Retina (tissue), 1 donor: ENCODE results near the gene FGD6.
"Not testable (repeated sequence)": the region's sequence is repeated elsewhere in the genome, so short reads cannot be mapped to it uniquely, and the experiment has no call there.

Experiments used
- DNase-seq: peaks from one replicate; pipeline ENCODE4 v3.0.0-alpha.2; 2016

The FGD6 gene

GRCh38 chr12:95217377-95218149 is at the start of gene FGD6, which contains the start of gene VEZT:
Gene FGD6 (minus strand): TSS chr12:95217467. CDS start chr12:95217240, 227 bp downstream.
Gene VEZT (plus strand): TSS chr12:95217807. CDS start chr12:95217851, 44 bp downstream.
- DNase-seq, result peak; percentile 99

GRCh38 chr12:95266254-95266653 is 49.0 kb upstream of the FGD6 start:
- no peak for DNase-seq

GRCh38 chr12:95265765-95266164 is 48.5 kb upstream of the FGD6 start:
- DNase-seq, result no peak

GRCh38 chr12:95262808-95263207 is 45.5 kb upstream of the FGD6 start:
- no peak for DNase-seq

GRCh38 chr12:95261109-95261508 is 43.8 kb upstream of the FGD6 start:
- DNase-seq, result no peak

GRCh38 chr12:95259368-95259767 is 42.1 kb upstream of the FGD6 start:
- DNase-seq, result no peak

GRCh38 chr12:95258803-95259202 is 41.5 kb upstream of the FGD6 start:
- DNase-seq, result no peak

- no peak for DNase-seq
Measured at GRCh38 chr12:95258151-95258550, 40.9 kb upstream of the FGD6 start.

- DNase-seq, result no peak
Measured at GRCh38 chr12:95257541-95257940, 40.3 kb upstream of the FGD6 start.

GRCh38 chr12:95253386-95253785 is 36.1 kb upstream of the FGD6 start:
- DNase-seq, result no peak

- DNase-seq, result no peak
Measured at GRCh38 chr12:95248604-95249360, 31.5 kb upstream of the FGD6 start.

- DNase-seq, result no peak
Measured at GRCh38 chr12:95248095-95248494, 30.8 kb upstream of the FGD6 start.

- no peak for DNase-seq
Measured at GRCh38 chr12:95244350-95244749, 27.1 kb upstream of the FGD6 start.

- no peak for DNase-seq
Measured at GRCh38 chr12:95243497-95244183, 26.4 kb upstream of the FGD6 start.

- no peak for DNase-seq
Measured at GRCh38 chr12:95241761-95242506, 24.7 kb upstream of the FGD6 start.

GRCh38 chr12:95241138-95241537 is 23.9 kb upstream of the FGD6 start:
- DNase-seq, result not testable (repeated sequence)

GRCh38 chr12:95240556-95240955 is 23.3 kb upstream of the FGD6 start:
- DNase-seq, result no peak

GRCh38 chr12:95239835-95240234 is 22.6 kb upstream of the FGD6 start:
- DNase-seq, result not testable (repeated sequence)

- no peak for DNase-seq
Measured at GRCh38 chr12:95239216-95239615, 21.9 kb upstream of the FGD6 start.

- DNase-seq, result no peak
Measured at GRCh38 chr12:95238150-95238549, 20.9 kb upstream of the FGD6 start.

GRCh38 chr12:95237315-95237714 is 20.0 kb upstream of the FGD6 start:
- DNase-seq, result no peak

GRCh38 chr12:95235621-95236020 is 18.4 kb upstream of the FGD6 start:
- DNase-seq, result not testable (repeated sequence)

GRCh38 chr12:95234187-95234586 is 16.9 kb upstream of the FGD6 start:
- DNase-seq, result not testable (repeated sequence)
